ENCODE results near the gene CPVL.

- no peak for TF ChIP-seq ZFP41 (tag by site-specific recombination; IDR thresholded peaks at IDR 0.05; ENCODE audit: borderline replicate concordance)
- no peak for TF ChIP-seq HOXA7 (CRISPR knock-in tag; IDR thresholded peaks at IDR 0.05; ENCODE audit: borderline replicate concordance)
- no peak for TF ChIP-seq IKZF3 (tag by site-specific recombination; IDR thresholded peaks at IDR 0.05)
- TF ChIP-seq CTCF (tag by site-specific recombination; IDR thresholded peaks at IDR 0.05) = no peak
- TF ChIP-seq ZBTB6 (tag by site-specific recombination; IDR thresholded peaks at IDR 0.05) = no peak
- TF ChIP-seq ZNF155 (tag by site-specific recombination; IDR thresholded peaks at IDR 0.05) = no peak
- TF ChIP-seq RBAK (tag by site-specific recombination; IDR thresholded peaks at IDR 0.05) = no peak
Measured at GRCh38 chr7:29102558-29103151, 43.7 kb downstream of the CPVL start.

Data from HEK293 (cell line).